GM19395 (cell line): ENCODE measurements around the gene PLXNA4.

Experiments used
- ATAC-seq: cut with Tn5 transposase; IDR thresholded peaks from one replicate; pipeline ENCODE4 v1.9.1; 2021; ENCODE audit warnings: mild to moderate bottlenecking, moderate library complexity; ENCODE audit not compliant: unreplicated experiment

PLXNA4 gene

GRCh38 chr7:132422502-132423111, 153.7 kb downstream of the PLXNA4 start:
- ATAC-seq, result no peak

DNA sequence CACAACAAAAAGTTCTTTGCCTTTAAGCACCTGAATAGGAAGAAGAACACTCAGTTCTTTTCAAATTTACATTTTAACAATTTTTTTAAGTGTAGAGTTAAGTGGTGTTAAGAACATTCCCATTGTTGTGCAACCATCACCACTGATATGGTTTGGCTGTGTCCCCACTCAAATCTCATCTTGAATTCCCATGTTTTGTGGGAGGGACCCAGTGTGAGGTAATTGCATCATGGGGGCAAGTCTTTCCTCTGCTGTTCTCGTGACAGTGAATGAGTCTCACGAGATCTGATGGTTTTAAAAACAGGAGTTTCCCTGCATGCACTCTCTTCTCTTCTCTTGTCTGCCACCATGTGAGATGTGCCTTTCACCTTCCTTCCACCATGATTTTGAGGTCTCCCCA, 155.7 kb downstream of the PLXNA4 start:
- no peak for ATAC-seq

DNA sequence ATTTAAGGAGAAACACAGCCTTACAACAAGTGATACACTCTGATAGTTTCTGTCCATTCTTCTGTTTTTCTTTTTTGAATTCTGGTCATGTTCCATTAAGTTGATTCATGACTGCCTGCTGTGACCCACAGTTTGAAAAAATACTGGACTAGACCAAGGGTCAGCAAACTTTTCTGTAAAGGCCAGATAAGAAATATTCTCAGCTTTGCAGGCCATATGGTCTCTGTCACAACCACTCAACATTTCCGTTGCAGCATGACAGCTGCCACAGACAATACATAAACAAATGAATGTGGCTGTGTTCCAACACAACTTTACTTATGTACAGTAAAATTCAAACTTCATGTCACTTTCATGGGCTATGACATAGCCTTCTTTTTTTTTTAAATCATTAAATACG, 156.7 kb downstream of the PLXNA4 start:
- ATAC-seq, result no peak

DNA sequence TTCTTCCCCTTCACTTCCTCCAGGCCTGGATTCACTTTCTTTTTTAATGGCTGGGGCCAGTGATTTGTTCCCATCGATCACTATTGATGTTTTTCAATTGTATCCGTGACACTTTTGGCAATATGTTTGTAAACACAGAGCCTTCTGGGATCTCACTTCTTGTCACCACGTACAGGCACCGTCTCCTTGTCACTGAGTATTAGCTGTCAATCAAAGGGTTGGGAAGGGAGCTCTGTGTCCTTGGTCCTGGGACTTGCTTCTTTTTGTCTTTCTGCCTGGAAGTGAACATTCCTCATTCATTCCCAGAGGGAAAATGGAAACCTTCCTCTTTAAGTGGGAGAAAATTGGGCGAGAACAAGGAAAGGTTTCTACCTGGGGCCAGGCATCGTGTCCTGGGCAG, 157.4 kb downstream of the PLXNA4 start:
- ATAC-seq, result no peak

GRCh38 chr7:132417103-132417906, 159.0 kb downstream of the PLXNA4 start:
- no peak for ATAC-seq

DNA sequence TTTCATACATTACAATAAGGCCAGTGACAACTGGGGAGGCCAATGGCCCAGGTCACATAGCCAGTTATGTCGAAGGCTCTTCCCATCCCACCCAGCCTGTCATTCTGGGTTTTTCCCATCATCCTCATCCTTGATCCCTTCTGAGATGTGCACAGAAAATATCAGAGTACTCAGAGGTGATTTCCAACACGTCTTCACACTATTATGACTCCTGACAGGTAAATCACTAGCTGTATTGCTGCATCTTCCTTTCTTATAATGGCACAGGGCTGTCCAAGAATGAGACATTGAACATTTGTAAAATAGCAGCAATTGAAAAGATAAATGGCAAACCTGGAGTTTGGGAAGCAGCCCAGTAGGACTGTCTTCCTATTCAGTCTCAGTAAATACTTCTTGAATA, 159.9 kb downstream of the PLXNA4 start:
- no peak for ATAC-seq

DNA sequence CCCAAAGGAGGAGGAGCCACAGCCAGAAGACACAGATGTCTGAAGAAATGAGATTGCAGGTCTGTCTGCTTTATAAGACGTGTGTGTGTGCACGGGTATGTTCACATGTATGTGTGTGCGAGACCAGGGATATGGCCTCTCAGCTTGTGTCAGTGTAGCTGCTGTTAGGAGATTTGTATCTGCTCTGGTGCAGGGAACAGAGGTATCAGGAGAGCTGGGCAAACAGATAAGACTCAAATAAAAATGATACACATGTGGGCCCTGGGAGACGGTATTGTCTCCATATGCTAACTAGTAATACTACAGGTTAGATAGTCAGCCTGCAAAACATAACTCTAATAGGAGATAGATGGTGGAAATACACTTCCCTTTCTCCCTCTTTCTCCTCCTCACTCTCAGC, 161.0 kb downstream of the PLXNA4 start:
- no peak for ATAC-seq

GRCh38 chr7:132414857-132415256, 161.4 kb downstream of the PLXNA4 start:
- ATAC-seq, result no peak

DNA sequence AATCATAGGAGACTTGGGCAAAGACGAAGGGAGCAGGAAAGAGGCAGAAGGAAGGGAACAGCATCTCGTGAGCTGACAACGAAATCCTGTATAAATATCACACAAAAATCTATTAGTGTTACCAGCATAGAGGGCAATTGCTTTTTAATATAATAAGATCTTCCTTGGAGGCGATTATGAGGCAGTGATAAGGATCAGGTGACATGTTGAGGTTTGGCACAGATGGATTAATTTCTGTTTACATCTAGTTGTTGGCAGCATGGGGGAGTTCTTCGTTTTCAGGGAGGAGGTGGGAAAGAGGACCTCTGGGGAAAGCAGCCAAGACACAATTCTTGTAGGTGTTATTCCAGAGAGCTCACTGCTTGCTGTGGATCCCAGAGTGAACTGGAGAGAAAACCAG, 163.8 kb downstream of the PLXNA4 start:
- no peak for ATAC-seq

DNA sequence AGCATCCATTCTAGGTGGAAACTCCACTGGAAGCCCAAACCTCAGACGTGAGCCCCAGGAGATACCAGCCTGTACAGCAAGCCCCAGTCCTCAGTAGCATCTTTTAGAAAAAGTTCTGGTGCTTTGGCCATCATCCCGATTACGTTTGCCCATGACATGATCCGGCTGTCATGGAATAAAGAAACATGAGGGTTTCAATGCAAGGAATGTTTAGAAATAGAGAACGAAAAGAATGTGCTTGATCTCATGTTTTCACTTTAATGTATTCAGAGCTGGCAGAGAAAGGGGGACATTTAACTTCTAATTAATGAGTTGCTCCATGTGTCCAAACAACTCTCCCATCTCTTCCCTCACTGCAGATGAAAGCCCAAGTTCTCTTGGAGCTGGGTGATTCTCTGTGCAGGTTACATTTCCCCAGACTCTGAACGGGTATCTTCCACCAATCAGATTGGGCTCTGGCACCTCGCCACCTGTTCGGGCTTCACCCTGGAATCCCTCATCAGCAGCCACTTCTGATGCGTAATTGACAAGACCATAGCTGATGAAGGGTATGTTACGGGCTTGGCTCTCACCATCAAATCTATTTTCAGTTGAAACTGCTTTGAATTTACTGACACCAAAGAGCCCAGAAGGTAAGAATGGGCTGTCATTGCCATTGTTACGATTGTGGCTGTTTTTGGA, 165.3 kb downstream of the PLXNA4 start:
- no peak for ATAC-seq

DNA sequence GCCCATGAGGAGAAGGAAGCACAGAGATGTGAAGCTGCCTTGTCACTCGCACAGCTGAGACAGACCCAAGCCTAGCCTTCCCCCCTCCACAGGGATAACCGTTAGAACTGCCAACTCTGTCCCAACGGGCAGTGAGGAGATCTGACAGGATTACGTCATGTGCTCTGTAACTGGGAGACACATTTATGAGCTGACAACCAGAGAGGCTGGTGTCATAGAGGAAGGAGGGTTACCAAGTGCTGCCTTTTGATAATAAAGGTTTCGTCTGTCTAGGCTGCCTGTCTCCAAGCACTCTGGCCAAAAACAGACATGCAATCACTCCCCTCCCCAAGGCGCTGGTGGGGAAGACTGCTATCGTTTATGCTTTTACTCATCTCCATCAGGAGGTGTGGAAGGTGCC, 165.9 kb downstream of the PLXNA4 start:
- no peak for ATAC-seq

- ATAC-seq, result no peak
These were observed 168.5 kb downstream of the PLXNA4 start for GRCh38 chr7:132407764-132408163.

- no peak for ATAC-seq
These were observed 170.2 kb downstream of the PLXNA4 start for GRCh38 chr7:132406039-132406438.

- no peak for ATAC-seq
These were observed 172.0 kb downstream of the PLXNA4 start for GRCh38 chr7:132404261-132404660.

- no peak for ATAC-seq
These were observed 172.7 kb downstream of the PLXNA4 start for GRCh38 chr7:132403465-132404110.

DNA sequence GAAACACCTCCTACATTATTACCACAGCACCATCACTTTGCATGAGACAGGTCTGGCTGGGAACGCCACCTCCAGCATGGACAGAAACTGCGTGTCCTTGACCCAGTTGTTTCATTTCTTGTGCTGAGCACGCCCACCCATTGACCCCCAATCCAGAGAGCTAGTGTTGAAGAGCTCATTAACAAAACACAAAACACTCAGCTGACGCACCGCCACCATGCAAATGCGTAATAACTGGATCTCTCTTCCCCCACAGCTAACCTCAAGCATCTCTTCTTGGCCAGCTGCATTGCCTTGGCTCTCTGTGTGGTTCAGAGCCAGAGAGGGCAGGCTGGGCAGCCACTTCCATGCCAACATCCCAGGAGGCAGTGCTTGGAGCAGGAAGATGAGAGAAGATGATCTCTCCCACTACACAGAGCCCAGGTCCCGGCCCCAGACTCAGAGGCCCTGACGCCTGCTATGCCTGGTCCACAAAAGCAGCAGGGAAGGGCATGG, 173.5 kb downstream of the PLXNA4 start:
- no peak for ATAC-seq

DNA sequence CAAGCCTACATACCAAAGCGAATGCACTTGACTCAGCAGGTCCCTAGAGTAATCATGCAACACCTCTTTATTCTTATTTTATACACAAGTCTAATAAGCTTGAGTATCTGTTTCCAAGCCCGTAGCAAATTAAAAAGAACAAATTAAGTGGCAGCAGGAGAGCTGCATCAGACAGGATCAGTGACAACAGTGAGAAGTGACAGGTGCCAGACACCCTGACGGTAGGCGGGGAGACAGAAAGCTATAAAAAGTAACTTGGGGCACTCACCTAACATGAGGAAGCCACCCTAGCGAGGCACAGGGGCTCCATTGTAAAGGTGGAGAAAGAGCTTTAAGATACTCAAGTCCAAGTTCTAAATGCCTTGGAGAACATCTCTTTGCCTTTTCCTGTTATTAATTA, 174.2 kb downstream of the PLXNA4 start:
- ATAC-seq, result no peak

DNA sequence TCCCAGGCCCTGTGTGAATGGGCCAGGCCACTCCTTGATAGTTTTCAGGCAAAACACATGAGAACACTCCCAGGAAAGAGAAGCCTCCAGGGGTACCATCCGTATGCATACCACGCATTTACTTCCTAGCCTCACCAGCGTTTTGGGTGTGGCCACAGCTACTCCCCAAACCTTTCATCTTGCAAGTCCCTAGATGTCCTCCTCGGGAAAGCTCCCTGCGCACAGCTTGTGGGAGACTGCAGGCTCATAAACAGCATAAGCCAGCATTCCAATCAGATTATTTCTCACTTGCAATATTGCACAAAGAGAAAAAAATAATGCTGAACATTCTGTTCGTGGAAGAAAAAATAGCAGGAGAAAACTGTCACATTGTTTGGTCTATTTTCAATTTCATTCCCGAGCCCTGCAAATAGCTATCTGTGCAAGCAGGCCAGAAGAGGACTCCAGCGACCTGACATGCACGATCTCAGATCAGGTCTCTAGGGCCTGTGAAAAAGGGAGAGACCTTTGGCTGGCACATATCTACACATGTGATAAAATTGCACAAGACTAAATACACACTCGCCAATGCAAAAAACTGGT, 175.6 kb downstream of the PLXNA4 start:
- ATAC-seq, result no peak

DNA sequence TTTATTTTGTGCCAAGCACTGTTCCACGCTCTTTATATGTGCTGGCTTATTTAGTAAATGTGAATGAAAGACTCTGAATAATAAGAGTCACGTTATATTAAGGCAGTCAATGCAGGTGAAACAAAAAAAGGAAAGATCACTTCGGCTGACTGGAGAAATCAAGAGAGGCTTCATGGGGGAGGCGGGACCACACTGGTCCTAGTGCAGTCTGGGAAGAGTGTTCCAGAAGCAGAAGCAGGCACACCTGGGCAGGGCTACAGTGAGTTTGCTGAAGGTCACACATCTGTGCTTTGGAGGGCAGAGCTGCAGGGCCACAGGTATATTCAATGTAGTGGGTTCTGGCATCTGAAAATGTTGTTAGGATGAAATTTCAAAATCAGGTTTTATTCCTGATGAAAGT, 176.9 kb downstream of the PLXNA4 start:
- ATAC-seq, result no peak

GRCh38 chr7:132398253-132398925, 177.9 kb downstream of the PLXNA4 start:
- no peak for ATAC-seq

- ATAC-seq, result no peak
These were observed 179.2 kb downstream of the PLXNA4 start for GRCh38 chr7:132397070-132397469.
